Effector memory CD4-positive, alpha-beta T cell (primary cell): ENCODE results near the gene SMARCA4.

Experiments
- DNase-seq, 3 donors: peaks; one replicate each; pipeline ENCODE4 v3.0.0-alpha.2; 2020
- H3K27ac ChIP-seq: 2 replicates; pipeline ENCODE4 v1.7.0; 2013; ENCODE audit warnings: mild to moderate bottlenecking, low read length, moderate library complexity; ENCODE audit not compliant: insufficient read depth, poor library complexity, severe bottlenecking
- H3K27me3 ChIP-seq: replicated peaks from 2 replicates; pipeline ENCODE4 v1.7.0; 2013; ENCODE audit warnings: mild to moderate bottlenecking, low read length; ENCODE audit not compliant: insufficient read depth, control insufficient read depth, poor library complexity, severe bottlenecking
- H3K36me3 ChIP-seq: 2 replicates; pipeline ENCODE4 v1.7.0; 2013; ENCODE audit warnings: mild to moderate bottlenecking, low read length, moderate library complexity; ENCODE audit not compliant: control insufficient read depth, insufficient read depth
- H3K4me1 ChIP-seq: 2 replicates; pipeline ENCODE4 v1.7.0; 2013; ENCODE audit warnings: low read length, mild to moderate bottlenecking; ENCODE audit not compliant: control insufficient read depth, insufficient read depth, poor library complexity, severe bottlenecking
- H3K4me3 ChIP-seq: 2 replicates; pipeline ENCODE4 v1.7.0; 2013; ENCODE audit warnings: low read length, low read depth, mild to moderate bottlenecking; ENCODE audit not compliant: insufficient read depth, poor library complexity, severe bottlenecking
- H3K9me3 ChIP-seq: 2 replicates; pipeline ENCODE4 v1.7.0; 2013; ENCODE audit warnings: mild to moderate bottlenecking, low read length, moderate library complexity; ENCODE audit not compliant: control insufficient read depth
- total RNA-seq, 3 donors: gene quantifications; one replicate each; lab custom pipeline; 2026; lab: John Stamatoyannopoulos, UW

SMARCA4 gene
- total RNA-seq, result 142 to 175 (median 151) reads per million in 3 donors

DNA sequence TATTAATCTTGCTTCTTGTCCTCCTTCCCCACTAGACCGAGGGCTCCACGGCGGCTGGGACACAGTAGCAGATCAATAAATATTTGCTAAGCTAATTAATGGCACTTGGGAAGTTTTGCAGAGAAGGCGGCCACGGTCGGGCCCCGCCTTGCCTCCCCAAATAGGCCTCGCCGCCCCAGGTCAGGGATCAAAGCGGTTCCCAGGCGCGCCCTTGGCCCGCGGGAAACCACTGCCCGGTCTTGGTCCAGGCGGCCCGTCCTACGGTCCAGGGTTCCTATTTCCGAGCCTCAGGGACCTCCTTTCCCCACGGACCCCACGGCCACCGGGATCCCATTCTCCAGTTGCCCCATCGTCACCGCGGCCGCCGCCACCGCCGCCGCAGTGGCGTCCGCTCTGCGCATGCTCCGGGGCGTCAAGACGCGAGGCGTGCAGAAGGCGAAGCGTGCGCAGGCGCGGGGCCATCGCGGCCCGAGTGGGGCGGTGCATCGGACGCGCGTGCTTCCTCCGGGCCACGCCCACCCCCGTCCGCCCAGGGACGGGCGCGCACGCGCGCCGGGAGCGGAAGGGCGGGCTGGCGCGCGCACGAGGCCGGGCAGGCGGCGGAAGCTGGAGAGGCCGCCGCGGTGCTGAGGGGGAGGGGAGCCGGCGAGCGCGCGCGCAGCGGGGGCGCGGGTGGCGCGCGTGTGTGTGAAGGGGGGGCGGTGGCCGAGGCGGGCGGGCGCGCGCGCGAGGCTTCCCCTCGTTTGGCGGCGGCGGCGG, at the start of gene SMARCA4:
SMARCA4 (plus strand) TSS at position 717 of the 759 bp plus-strand sequence. CDS start 23,122 bp downstream, outside the sequence.
- no peaks in the 10 kb centered on the region for H3K27me3 ChIP-seq
- peak within 1 kb of the TSS; percentile 70 for H3K4me3 ChIP-seq
- no peaks in the 10 kb centered on the region for H3K9me3 ChIP-seq
- peaks cover 15% of the 10 kb centered on the region for H3K4me1 ChIP-seq
- DNase-seq, result peak; percentile 96 to 98 (median 97)
- no peaks in the 10 kb centered on the region for H3K36me3 ChIP-seq
- peak within 1 kb of the TSS; percentile 87 for H3K27ac ChIP-seq

DNA sequence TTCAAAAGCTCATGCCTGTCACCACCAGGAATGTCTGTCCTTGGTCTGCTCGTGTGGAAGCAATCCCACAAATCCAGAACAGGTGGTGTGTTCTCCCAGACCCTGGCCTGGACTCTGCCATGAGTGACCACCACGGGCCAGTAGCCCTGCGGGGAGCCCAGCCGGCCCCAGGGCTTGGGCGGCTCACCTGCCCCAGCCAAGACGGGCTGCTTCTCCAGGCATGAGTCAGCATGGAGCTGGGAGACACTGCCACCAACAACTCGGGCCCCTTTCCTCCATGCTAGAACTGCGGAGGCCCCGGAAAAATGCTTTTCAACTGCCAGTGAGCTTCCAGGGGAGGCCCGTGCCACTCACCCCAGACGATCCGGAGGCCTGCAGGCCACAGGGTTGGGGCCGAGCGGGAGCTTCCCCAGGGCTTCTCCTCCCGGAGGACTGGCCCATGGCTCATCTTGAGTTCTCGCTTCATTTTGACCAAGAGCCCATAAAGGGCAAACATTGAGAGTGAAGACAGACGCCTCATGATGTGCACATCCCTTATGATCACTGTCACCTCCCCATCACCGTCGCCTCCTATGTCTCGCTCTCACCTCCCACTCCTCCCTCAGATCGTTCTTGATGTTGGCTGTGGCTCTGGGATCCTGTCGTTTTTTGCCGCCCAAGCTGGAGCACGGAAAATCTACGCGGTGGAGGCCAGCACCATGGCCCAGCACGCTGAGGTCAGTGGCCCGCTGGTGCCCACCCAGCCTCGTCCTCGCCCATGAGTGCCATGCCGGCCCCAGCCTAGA, 49.1 kb upstream of the SMARCA4 start:
- no peak for DNase-seq
- Histone ChIP-seq H3K27ac (no peak overlapping the region), H3K4me1 (no peaks in the 10 kb centered on the region), H3K27me3 (no peaks in the 10 kb centered on the region), H3K9me3 (no peaks in the 10 kb centered on the region), H3K36me3 (peaks cover 49% of the 10 kb centered on the region), H3K4me3 (no peak overlapping the region)

DNA sequence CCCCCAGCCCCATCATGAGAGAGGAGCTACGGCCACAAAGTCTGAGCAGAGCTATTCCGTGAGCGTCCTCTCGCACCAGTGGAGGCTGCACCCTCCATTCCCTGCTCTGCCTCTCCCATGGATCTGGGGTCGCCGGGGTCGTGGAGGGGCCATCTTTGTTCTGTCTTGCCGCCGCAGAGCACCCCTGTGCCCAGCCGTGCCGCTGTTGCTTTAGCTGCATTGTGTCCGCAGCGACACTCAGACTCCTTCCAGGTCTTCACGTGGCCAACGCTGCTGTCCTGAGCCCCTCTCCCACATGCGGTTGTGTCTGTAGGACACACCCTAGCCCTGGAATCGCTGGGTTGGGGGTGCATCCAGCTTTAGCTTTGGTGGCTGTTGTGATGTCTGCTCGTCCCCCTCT, 48.2 kb upstream of the SMARCA4 start:
- no peak overlapping the region for H3K27ac ChIP-seq
- no peaks in the 10 kb centered on the region for H3K9me3 ChIP-seq
- H3K4me3 ChIP-seq, result no peak overlapping the region
- H3K4me1 ChIP-seq, result no peaks in the 10 kb centered on the region
- DNase-seq, result no peak
- H3K36me3 ChIP-seq, result peaks cover 45% of the 10 kb centered on the region
- H3K27me3 ChIP-seq, result no peaks in the 10 kb centered on the region

- H3K9me3 ChIP-seq, result no peaks in the 10 kb centered on the region
- H3K4me3 ChIP-seq, result no peak overlapping the region
- H3K4me1 ChIP-seq, result no peaks in the 10 kb centered on the region
- no peaks in the 10 kb centered on the region for H3K27me3 ChIP-seq
- no peak overlapping the region for H3K27ac ChIP-seq
- peaks cover 33% of the 10 kb centered on the region for H3K36me3 ChIP-seq
- no peak for DNase-seq
These were observed 47.0 kb upstream of the SMARCA4 start for GRCh38 chr19:10913716-10914340.

- Histone ChIP-seq H3K27ac (no peak overlapping the region), H3K4me3 (no peak overlapping the region), H3K9me3 (no peaks in the 10 kb centered on the region), H3K36me3 (peaks cover 35% of the 10 kb centered on the region), H3K4me1 (no peaks in the 10 kb centered on the region), H3K27me3 (no peaks in the 10 kb centered on the region)
- no peak for DNase-seq
These were observed 45.4 kb upstream of the SMARCA4 start for GRCh38 chr19:10915130-10916091.

DNA sequence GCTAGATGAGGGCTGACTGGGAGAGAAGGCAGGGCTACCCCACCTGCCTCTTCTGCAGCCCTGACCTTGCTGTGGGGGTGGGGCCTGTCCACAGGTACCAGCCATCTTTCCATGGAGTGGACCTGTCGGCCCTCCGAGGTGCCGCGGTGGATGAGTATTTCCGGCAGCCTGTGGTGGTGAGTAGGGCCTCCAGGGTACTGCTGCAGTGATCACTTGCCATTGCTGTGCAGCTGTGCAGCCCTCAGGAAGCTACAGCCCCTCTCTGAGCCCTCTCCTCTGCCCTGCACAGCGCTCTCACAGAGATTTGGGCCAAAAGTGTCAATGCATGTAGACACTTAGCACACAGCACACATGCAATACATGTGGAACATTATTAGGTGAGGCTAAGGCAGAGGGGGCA, 44.2 kb upstream of the SMARCA4 start:
- Histone ChIP-seq H3K4me1 (no peaks in the 10 kb centered on the region), H3K27ac (no peak overlapping the region), H3K9me3 (no peaks in the 10 kb centered on the region), H3K27me3 (no peaks in the 10 kb centered on the region), H3K4me3 (no peak overlapping the region), H3K36me3 (peaks cover 36% of the 10 kb centered on the region)
- DNase-seq, result no peak

DNA sequence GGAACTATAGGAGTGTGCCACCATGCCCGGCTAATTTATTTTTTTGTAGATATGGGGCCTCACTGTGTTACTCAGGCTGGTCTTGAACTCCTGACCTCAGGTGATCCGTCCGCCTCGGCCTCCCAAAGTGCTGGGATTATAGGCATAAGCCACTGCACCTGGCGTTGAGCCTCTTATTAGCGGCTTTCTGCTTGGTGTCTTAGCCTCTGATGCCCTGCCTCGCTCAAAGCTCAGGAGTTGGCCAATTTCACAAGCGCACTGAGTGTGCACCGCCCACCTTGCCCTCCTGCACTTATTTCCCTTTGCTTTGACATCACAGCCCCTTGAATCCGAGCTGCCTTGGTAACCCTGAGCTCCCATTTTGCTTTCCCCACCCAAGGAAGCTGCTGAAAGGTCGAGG, 42.5 kb upstream of the SMARCA4 start:
- H3K36me3 ChIP-seq, result peaks cover 31% of the 10 kb centered on the region
- no peak for DNase-seq
- no peaks in the 10 kb centered on the region for H3K4me1 ChIP-seq

GRCh38 chr19:10919352-10920287, 41.2 kb upstream of the SMARCA4 start:
- Histone ChIP-seq H3K27me3 (no peaks in the 10 kb centered on the region), H3K4me1 (no peaks in the 10 kb centered on the region), H3K27ac (no peak overlapping the region), H3K4me3 (no peak overlapping the region), H3K9me3 (no peaks in the 10 kb centered on the region), H3K36me3 (peaks cover 35% of the 10 kb centered on the region)
- no peak for DNase-seq

More for the DNA sequence above, 42.5 kb upstream of the SMARCA4 start:
- Histone ChIP-seq H3K4me3 (no peak overlapping the region), H3K27me3 (no peaks in the 10 kb centered on the region), H3K9me3 (no peaks in the 10 kb centered on the region), H3K27ac (no peak overlapping the region)
